Epithelial cell of proximal tubule (primary cell): ENCODE measurements around the gene FAM13A. TPM values are rescaled to one million over a fixed set of nuclear protein-coding genes. Genes with fewer than 3 reads are reported as not detected.

Source experiments
- DNase-seq: peaks from one replicate; pipeline ENCODE4 v3.0.0-alpha.2; 2011; ENCODE audit warnings: low read depth
- H3K4me3 ChIP-seq: 2 replicates; pipeline ENCODE4 v1.5.1; 2011; ENCODE audit warnings: low read depth, mild to moderate bottlenecking, low read length
- CTCF ChIP-seq: conservative IDR thresholded peaks from 2 replicates; pipeline ENCODE4 v1.5.1; 2012; ENCODE audit warnings: low read depth, mild to moderate bottlenecking, low read length
- total RNA-seq: library from RNA; depleted of rRNA; stranded (reverse); fragments of >200 nt; gene quantifications from 2 replicates; pipeline ENCODE4 v1.2.3, GENCODE V29; 2015

The FAM13A gene
- total RNA-seq, 1 donor from 2014 or later = 3.0 TPM

GRCh38 chr4:88757067-88757466 lies 299.9 kb downstream of the FAM13A start:
- no peak overlapping the region for H3K4me3 ChIP-seq
- DNase-seq = no peak
- no peak for TF ChIP-seq CTCF

- H3K4me3 ChIP-seq = no peak overlapping the region
- no peak for TF ChIP-seq CTCF
- no peak for DNase-seq
Observed at GRCh38 chr4:88756149-88756548, 300.8 kb downstream of the FAM13A start.

GRCh38 chr4:88755454-88755853 lies 301.5 kb downstream of the FAM13A start:
- H3K4me3 ChIP-seq = no peak overlapping the region
- no peak for TF ChIP-seq CTCF
- no peak for DNase-seq

GRCh38 chr4:88754796-88755195 lies 302.2 kb downstream of the FAM13A start:
- no peak for TF ChIP-seq CTCF
- no peak for DNase-seq
- no peak overlapping the region for H3K4me3 ChIP-seq

- no peak overlapping the region for H3K4me3 ChIP-seq
- DNase-seq = no peak
- TF ChIP-seq CTCF = no peak
Observed at GRCh38 chr4:88753658-88754571, 303.1 kb downstream of the FAM13A start.

- TF ChIP-seq CTCF = no peak
- H3K4me3 ChIP-seq = no peak overlapping the region
- DNase-seq = no peak
Observed at GRCh38 chr4:88752754-88753153, 304.2 kb downstream of the FAM13A start.

- TF ChIP-seq CTCF = no peak
- no peak for DNase-seq
- no peak overlapping the region for H3K4me3 ChIP-seq
Observed at GRCh38 chr4:88752076-88752463, 304.9 kb downstream of the FAM13A start.
